Measurements from ENCODE around the gene CAMK1.
"Not testable (repeated sequence)": the region's sequence is repeated elsewhere in the genome, so short reads cannot be mapped to it uniquely, and the experiment has no call there.

Gene CAMK1

DNA sequence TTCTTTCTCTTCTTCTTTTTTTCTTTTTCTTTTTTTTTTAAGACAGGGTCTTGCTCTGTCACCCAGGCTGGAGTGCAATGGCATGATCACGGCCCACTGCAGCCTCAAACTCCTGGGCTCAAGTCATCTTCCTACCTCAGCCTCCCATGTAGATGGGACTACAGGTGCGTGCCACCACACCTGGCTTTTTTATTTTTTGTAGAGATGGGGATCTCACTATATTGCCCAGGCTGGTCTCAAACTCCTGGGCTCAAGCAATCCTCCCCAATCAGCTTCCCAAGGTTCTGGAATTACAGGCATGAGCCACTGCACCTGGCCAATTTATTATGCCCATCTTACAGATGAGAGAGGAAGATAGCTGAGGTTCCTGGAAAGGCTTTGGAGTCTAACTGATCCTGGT lies 1.3 kb upstream of the CAMK1 start:
- not testable (repeated sequence) for H3K27ac ChIP-seq (ENCODE audit: low read depth, low read length, severe bottlenecking); H3K4me1 ChIP-seq (ENCODE audit: control insufficient read depth, insufficient read depth, low read length, poor library complexity, severe bottlenecking); H3K4me3 ChIP-seq (ENCODE audit: extremely low read depth, insufficient read depth, low read length, poor library complexity, severe bottlenecking); H3K9me3 ChIP-seq (ENCODE audit: control insufficient read depth, low read length); H3K36me3 ChIP-seq (ENCODE audit: control insufficient read depth, insufficient read depth, low read length)
- 88 to 90% methylated on average over 1 to 2 of the region's 2 CpGs for WGBS, 2 experiments (ENCODE audit: insufficient coverage in 2 of 2)

DNA sequence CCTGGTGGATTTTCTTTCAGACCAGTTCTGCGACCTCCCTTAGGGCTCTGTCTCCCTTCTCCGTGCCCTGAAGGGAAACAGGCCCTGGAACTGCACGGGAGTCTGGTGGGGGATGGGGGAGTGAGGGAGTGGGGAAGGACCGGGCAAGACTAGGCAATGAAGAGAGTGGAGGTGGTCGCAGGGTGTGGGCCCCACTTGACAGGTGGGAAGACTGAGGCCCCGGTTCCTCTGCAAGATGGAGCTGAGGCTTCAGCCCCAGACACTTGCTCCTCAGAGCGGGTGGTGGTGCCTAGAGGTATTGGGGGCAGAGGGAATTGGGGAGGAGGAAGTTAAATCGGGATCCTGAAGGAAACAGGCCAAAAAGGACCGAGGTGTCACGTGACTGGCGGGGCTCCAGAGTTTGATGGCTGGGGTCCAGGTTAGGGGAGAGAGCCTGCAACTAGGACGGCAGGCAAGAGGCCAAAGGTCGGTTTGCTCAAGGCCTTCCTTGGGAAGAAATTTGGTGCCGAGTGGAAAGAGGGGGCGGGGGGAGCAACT lies 597 bp upstream of the CAMK1 start:
- Histone ChIP-seq H3K4me1 (ENCODE audit: control insufficient read depth, insufficient read depth, low read length, poor library complexity, severe bottlenecking) (peaks cover 5% of the 10 kb centered on the region), H3K27ac (ENCODE audit: low read depth, low read length, severe bottlenecking) (no peak overlapping the region), H3K36me3 (ENCODE audit: control insufficient read depth, insufficient read depth, low read length) (no peaks in the 10 kb centered on the region), H3K4me3 (ENCODE audit: extremely low read depth, insufficient read depth, low read length, poor library complexity, severe bottlenecking) (peak overlapping the region; percentile 43), H3K9me3 (ENCODE audit: control insufficient read depth, low read length) (no peaks in the 10 kb centered on the region)
- WGBS, 2 experiments (ENCODE audit: insufficient coverage in 2 of 2) = 53 to 71% methylated on average over 9 to 10 of the region's 15 CpGs

DNA sequence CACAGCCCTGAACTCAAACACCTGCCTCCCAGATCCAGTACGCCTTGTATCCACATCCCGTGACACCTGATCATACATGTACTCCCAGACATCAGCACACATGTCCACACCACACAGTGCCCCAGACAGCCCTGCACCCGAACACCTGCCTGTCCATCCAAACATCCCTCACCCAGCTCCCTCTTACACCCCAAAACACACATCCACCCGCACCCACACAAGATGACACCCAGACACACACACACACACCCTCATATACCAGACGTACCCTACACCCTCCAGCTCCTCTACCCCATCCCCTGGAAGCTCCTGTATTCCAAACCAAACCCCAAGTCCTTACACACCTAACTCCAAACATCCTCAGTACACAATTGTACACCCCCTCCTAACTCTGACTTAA lies 735 bp downstream of the CAMK1 start:
- 92 to 98% methylated on average over 4 to 5 of the region's 5 CpGs for WGBS, 2 experiments (ENCODE audit: insufficient coverage in 2 of 2)
- Histone ChIP-seq H3K4me1 (ENCODE audit: control insufficient read depth, insufficient read depth, low read length, poor library complexity, severe bottlenecking) (peaks cover 5% of the 10 kb centered on the region), H3K36me3 (ENCODE audit: control insufficient read depth, insufficient read depth, low read length) (peaks cover under 1% of the 10 kb centered on the region), H3K9me3 (ENCODE audit: control insufficient read depth, low read length) (no peaks in the 10 kb centered on the region), H3K4me3 (ENCODE audit: extremely low read depth, insufficient read depth, low read length, poor library complexity, severe bottlenecking) (peak overlapping the region; percentile 43), H3K27ac (ENCODE audit: low read depth, low read length, severe bottlenecking) (no peak overlapping the region)

DNA sequence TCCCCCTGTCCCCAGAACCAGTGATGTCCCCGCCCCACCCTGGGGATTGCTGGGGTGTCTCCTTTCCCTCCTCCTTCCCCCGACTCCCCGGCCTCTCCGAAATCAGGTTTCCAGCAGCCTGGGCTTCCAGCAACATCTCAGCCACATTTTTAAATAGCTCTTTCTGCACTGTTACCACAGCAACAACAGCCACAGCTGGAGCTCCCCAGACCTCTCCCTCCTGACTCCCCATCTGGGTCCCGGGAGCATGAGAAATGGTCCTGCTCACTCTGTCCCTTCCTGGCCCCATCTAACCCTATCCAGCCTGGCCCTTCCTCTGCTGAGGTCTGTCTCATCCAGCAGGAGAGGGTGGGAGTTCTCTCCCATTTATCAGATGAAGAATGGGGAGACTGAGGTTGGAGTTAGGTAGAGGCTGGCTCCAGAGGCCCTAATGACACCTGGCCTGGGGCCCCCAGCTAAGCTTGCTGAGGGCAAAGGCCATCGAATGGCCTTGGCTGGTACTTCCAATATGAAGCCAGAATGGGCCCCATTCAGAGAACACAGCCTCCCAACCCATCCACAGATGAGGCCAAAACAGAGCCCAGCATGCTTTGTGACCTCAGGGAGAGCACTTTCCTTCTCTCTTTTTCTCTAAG lies 1.5 kb downstream of the CAMK1 start:
- WGBS, 2 experiments (ENCODE audit: insufficient coverage in 2 of 2) = 85 to 90% methylated on average over 2 to 6 of the region's 6 CpGs
- no peaks in the 10 kb centered on the region for H3K9me3 ChIP-seq (ENCODE audit: control insufficient read depth, low read length)
- peaks cover 5% of the 10 kb centered on the region for H3K4me1 ChIP-seq (ENCODE audit: control insufficient read depth, insufficient read depth, low read length, poor library complexity, severe bottlenecking)
- H3K4me3 ChIP-seq (ENCODE audit: extremely low read depth, insufficient read depth, low read length, poor library complexity, severe bottlenecking) = no peak overlapping the region
- peaks cover 3% of the 10 kb centered on the region for H3K36me3 ChIP-seq (ENCODE audit: control insufficient read depth, insufficient read depth, low read length)
- no peak overlapping the region for H3K27ac ChIP-seq (ENCODE audit: low read depth, low read length, severe bottlenecking)

- WGBS, 2 experiments (ENCODE audit: insufficient coverage in 2 of 2) = 92 to 97% methylated on average over 4 to 6 of the region's 7 CpGs
- Histone ChIP-seq H3K4me3 (ENCODE audit: extremely low read depth, insufficient read depth, low read length, poor library complexity, severe bottlenecking) (no peak overlapping the region), H3K36me3 (ENCODE audit: control insufficient read depth, insufficient read depth, low read length) (peaks cover 6% of the 10 kb centered on the region), H3K4me1 (ENCODE audit: control insufficient read depth, insufficient read depth, low read length, poor library complexity, severe bottlenecking) (peaks cover 5% of the 10 kb centered on the region), H3K27ac (ENCODE audit: low read depth, low read length, severe bottlenecking) (no peak overlapping the region), H3K9me3 (ENCODE audit: control insufficient read depth, low read length) (no peaks in the 10 kb centered on the region)
These were observed 2.3 kb downstream of the CAMK1 start for GRCh38 chr3:9767418-9767817.

DNA sequence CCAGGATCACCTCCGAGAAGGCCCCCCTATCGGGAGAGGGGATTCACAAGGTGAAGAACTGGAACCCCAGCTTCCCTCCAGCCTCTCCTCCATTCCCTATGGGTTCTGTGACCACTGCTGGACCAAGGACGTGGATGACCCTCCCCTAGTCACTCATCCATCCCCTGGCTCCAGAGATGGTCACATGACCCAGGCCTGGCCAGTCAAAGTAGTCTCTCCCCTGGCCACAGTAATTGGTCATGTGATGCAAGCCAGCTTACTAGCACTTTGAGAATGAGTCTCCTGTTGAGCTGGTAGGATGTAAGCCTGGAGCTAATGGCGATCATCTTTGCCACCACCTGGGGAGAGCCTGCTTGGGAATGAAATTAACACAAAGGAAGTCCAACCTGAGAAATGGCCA lies 3.9 kb downstream of the CAMK1 start:
- Histone ChIP-seq H3K4me1 (ENCODE audit: control insufficient read depth, insufficient read depth, low read length, poor library complexity, severe bottlenecking) (peaks cover 5% of the 10 kb centered on the region), H3K27ac (ENCODE audit: low read depth, low read length, severe bottlenecking) (no peak overlapping the region), H3K36me3 (ENCODE audit: control insufficient read depth, insufficient read depth, low read length) (peaks cover 12% of the 10 kb centered on the region), H3K9me3 (ENCODE audit: control insufficient read depth, low read length) (no peaks in the 10 kb centered on the region), H3K4me3 (ENCODE audit: extremely low read depth, insufficient read depth, low read length, poor library complexity, severe bottlenecking) (no peak overlapping the region)
- 58 to 82% methylated on average over 1 to 4 of the region's 4 CpGs for WGBS, 2 experiments (ENCODE audit: insufficient coverage in 2 of 2)

- Histone ChIP-seq H3K27ac (ENCODE audit: low read depth, low read length, severe bottlenecking) (no peak overlapping the region), H3K4me3 (ENCODE audit: extremely low read depth, insufficient read depth, low read length, poor library complexity, severe bottlenecking) (no peak overlapping the region), H3K4me1 (ENCODE audit: control insufficient read depth, insufficient read depth, low read length, poor library complexity, severe bottlenecking) (no peaks in the 10 kb centered on the region), H3K36me3 (ENCODE audit: control insufficient read depth, insufficient read depth, low read length) (peaks cover 40% of the 10 kb centered on the region), H3K9me3 (ENCODE audit: control insufficient read depth, low read length) (no peaks in the 10 kb centered on the region)
- WGBS, 2 experiments (ENCODE audit: insufficient coverage in 2 of 2) = 94 to 100% methylated on average over 3 to 7 of the region's 8 CpGs
These were observed 6.9 kb downstream of the CAMK1 start for GRCh38 chr3:9762871-9763270.

DNA sequence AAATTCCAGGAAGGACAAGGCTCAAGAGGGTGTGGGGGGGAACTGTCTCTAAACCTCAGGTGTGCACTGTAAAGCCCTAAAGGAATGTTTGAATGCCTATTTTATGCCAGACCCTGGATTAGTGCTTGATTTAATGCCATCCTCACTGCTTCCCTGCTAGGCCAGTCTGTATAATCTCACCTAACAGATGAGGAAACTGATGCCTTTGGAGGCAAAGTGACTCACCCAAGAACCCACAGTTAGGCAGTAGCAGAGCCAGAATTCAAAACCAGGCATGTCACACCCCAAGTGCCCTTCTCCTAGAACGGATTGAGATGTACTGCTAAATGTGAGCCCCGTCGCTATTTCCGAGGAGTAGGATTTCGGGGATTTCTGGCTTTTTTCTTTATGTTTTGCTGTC lies 7.8 kb downstream of the CAMK1 start:
- Histone ChIP-seq H3K36me3 (ENCODE audit: control insufficient read depth, insufficient read depth, low read length) (peaks cover 50% of the 10 kb centered on the region), H3K4me3 (ENCODE audit: extremely low read depth, insufficient read depth, low read length, poor library complexity, severe bottlenecking) (no peak overlapping the region), H3K4me1 (ENCODE audit: control insufficient read depth, insufficient read depth, low read length, poor library complexity, severe bottlenecking) (no peaks in the 10 kb centered on the region), H3K9me3 (ENCODE audit: control insufficient read depth, low read length) (no peaks in the 10 kb centered on the region), H3K27ac (ENCODE audit: low read depth, low read length, severe bottlenecking) (no peak overlapping the region)
- 50 to 94% methylated on average over 1 to 5 of the region's 5 CpGs for WGBS, 2 experiments (ENCODE audit: insufficient coverage in 2 of 2)

DNA sequence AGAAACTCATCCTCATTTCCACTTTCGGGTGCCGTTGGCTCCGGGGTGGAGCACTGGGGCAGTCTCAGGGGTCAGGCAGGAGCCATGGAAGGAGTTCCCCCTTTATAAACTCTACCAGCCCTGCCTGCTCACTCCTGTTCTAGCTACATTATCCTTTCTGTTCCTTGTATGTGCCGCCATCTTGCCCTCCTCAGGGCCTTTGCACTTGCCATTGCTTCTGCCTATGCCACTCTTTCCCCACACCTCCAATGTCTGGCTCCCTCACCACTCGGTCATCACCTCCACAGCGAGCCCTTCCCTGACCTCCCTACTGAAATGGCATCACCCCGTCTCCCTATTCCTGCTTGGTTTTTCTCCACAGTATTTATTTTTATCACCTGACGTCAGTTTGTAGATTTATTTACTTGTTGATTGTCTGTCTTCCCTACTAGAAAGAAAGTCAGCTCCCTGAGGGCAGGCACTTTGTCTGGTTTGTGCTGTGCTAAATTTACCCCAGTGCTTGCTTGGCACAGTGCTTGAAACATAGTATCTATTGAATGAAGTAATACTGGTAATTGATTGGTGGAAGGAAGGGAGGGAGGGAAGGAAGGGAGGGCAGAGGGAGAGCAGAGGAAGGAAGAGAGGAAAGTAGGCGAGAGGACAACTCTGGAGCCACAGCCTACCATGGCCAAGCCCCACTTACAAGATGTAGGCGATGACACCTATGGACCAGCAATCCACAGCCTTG lies 8.8 kb downstream of the CAMK1 start:
- no peaks in the 10 kb centered on the region for H3K4me1 ChIP-seq (ENCODE audit: control insufficient read depth, insufficient read depth, low read length, poor library complexity, severe bottlenecking)
- H3K4me3 ChIP-seq (ENCODE audit: extremely low read depth, insufficient read depth, low read length, poor library complexity, severe bottlenecking) = no peak overlapping the region
- no peak overlapping the region for H3K27ac ChIP-seq (ENCODE audit: low read depth, low read length, severe bottlenecking)
- WGBS, 2 experiments (ENCODE audit: insufficient coverage in 2 of 2) = 95% methylated on average over 6 to 8 of the region's 10 CpGs
- H3K9me3 ChIP-seq (ENCODE audit: control insufficient read depth, low read length) = no peaks in the 10 kb centered on the region
- H3K36me3 ChIP-seq (ENCODE audit: control insufficient read depth, insufficient read depth, low read length) = peaks cover 60% of the 10 kb centered on the region

DNA sequence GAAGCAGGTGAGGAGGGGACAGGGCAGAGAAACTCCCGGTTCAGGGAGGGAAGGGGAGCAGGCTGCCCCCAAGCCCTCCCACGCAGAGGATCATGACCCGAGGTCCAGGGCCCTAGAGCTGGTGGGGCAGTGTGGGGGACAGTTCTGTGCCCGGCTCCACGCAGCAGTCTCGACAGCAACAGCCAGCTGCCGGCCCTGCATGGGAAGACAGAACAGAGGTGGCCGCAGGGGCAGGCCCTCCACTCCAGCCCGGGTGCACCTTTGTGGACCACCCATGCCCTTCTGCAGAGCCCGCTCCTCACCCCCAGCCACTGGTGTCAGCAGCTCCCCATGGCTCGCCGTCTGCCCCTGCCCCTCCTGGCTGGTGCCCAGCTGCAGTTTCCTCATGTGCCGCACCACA lies 12.3 kb downstream of the CAMK1 start:
- H3K4me1 ChIP-seq (ENCODE audit: control insufficient read depth, insufficient read depth, low read length, poor library complexity, severe bottlenecking) = peaks cover 4% of the 10 kb centered on the region
- H3K4me3 ChIP-seq (ENCODE audit: extremely low read depth, insufficient read depth, low read length, poor library complexity, severe bottlenecking) = no peak overlapping the region
- WGBS, 2 experiments (ENCODE audit: insufficient coverage in 2 of 2) = 93 to 97% methylated on average over 9 of the region's 13 CpGs
- H3K9me3 ChIP-seq (ENCODE audit: control insufficient read depth, low read length) = no peaks in the 10 kb centered on the region
- H3K36me3 ChIP-seq (ENCODE audit: control insufficient read depth, insufficient read depth, low read length) = peaks cover 76% of the 10 kb centered on the region
- H3K27ac ChIP-seq (ENCODE audit: low read depth, low read length, severe bottlenecking) = no peak overlapping the region

DNA sequence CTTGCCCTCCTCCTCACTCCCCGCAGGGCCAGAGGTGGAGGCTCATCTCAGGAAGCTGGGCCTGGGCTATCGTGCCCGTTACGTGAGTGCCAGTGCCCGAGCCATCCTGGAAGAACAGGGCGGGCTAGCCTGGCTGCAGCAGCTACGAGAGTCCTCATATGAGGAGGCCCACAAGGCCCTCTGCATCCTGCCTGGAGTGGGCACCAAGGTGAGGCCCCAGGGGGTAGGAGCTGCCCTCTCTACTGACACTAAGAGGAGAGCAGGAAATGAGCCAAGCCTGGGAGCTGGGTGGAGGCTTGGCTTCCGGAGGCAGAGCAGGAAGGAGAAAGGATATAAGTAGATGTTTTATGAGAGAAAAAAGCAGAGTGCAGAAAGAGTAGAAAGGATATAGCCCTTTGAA lies 15.1 kb downstream of the CAMK1 start:
- 95 to 96% methylated on average over 6 to 7 of the region's 8 CpGs for WGBS, 2 experiments (ENCODE audit: insufficient coverage in 2 of 2)
- Histone ChIP-seq H3K9me3 (ENCODE audit: control insufficient read depth, low read length) (no peaks in the 10 kb centered on the region), H3K36me3 (ENCODE audit: control insufficient read depth, insufficient read depth, low read length) (peaks cover 73% of the 10 kb centered on the region), H3K4me3 (ENCODE audit: extremely low read depth, insufficient read depth, low read length, poor library complexity, severe bottlenecking) (no peak overlapping the region), H3K27ac (ENCODE audit: low read depth, low read length, severe bottlenecking) (peak overlapping the region; percentile 36), H3K4me1 (ENCODE audit: control insufficient read depth, insufficient read depth, low read length, poor library complexity, severe bottlenecking) (peaks cover 9% of the 10 kb centered on the region)
